ENCODE measurements around the gene MRGPRE.

Gene MRGPRE

DNA sequence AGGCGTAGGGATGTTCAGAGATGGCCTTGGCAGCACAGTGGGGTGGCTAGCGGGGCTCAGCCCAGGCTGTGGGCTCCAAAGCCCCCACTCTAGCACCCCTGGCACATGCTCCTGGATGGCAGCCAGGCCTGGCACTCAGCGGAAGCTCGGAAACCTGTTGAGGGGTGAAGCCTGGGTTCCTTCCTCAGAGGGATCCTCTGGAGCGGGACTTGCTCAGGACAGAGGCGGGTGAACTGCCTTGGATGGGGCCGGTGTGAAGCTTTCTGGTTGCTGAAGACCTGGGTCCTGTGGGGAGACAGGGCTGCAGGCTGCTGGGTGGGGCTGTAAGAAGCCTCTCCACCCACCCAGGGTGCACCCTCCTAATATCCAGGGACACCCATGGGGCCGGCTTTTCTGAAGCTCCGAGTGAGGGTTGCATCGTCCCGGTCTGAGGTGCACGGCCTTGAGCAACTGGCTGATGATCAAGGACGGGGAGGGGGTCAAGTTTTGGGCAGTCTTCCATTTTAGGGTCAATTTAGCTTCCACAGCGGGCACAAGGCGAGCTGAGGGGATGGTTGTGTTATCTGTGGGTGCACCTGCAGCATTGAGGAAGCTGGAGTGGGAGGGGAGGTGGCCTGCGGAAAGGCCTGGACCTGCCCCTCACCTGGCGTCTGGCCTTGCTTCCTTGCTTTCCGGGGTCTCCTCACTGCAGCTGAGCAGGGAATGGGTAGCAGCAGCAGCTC, 5.2 kb downstream of the MRGPRE start:
- DNase-seq (ENCODE audit: low read depth, low spot score), result no peak

DNA sequence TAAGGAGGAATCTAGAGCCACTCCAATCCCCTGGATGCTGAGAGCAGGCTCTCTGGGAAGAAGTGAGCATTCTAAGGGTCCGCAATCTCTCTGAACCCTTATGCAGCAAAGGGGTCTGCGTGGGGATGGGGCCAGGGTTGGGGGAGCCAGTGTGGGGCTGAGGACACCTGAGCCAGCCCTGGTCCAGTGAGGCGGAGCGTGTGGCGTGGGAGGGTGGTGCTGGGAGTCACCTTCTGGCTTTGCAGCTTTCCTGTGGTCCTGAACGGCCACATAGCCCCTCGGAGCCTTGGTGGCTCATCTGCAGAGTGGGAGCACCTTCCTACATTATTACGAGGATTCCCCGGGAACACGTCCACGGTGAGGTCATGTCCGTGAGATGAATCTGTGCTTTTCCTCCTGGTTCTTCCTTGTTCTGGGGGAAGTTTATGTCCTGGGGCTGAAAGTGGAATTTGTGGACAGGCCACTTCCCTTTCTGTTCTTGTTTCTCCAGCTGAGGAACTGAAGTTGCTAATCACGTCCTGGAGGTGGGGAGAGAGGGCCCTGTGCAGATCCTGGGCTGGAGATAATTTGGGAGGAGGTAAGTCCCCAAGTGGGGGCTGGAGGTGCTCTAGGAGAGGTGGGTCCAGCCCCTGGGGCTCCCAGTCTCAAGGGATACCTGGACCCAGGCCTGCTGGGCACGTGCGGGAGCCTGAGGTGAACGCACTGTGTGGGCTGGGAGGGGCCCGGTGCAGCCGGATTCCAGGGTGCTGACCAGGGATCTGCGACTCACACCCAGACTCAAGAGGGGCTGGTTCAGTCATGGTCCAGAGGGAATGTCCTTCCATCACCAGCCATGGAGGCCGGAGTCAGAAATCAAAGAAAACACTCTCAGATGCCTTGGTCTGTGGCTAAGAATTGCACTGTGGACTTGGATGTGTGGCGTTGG, 6.1 kb downstream of the MRGPRE start:
- DNase-seq (ENCODE audit: low read depth, low spot score), result no peak

DNA sequence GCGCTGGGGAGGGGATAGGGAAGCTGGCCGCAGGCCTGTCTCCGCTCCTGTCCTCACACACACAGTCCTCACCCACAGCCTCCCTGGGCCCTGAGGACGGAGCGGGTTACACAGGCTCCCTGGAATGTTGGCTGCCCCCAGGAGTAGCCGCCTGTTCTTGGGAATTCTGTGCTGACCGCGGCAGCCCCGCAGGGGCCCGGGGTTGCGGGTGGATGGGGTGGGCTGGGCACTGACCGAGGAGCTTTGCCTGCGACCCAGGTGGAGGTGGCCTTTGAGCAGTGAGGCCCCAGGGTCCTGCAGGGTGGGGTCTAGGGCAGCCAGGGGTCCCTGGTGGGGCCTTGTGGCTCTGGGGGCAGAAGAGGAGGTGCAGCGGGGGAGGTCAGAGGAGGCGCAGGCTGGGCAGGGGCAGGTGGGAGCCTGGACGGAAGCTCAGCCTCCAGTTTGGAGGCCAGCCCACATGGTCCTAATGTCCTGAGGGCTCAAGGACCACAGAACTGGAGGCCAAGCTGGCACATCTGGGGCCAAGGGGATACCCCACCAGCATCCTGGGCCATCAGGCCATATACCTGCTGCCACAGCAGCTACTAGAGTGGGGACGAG, 7.0 kb downstream of the MRGPRE start:
- DNase-seq (ENCODE audit: low read depth, low spot score), result no peak

DNA sequence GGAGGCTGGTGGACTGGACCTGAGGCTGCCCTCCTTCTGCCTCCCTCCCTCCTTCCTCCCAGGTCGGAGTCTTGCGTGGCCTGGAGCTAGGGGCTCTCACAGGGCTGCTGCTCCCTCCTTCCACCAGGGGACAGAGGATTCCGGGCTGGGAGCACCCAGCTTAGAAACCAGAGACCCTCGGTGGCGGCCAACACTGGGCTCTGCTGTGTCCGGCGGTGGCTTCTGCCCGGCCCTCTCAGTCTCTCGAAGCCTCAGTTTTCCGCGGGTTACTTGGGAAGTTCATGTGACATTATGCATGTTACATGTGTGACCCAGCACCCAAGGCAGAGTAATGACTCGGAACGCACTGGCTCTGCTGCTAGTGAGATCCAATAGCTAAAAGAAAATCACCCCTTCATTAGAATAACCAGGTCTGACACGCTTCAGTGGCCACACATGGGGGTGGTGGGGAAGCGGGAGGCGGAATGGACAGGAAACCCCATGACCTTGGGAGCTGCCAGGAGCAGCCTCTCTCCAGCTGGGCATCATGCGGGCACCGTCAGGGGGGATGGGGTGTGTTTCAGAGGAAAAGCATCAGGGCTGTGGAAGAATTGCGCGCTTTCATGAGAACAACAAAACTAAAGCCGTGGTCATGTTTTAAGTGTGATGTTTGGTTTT, 7.7 kb downstream of the MRGPRE start:
- no peak for DNase-seq (ENCODE audit: low read depth, low spot score)

DNA sequence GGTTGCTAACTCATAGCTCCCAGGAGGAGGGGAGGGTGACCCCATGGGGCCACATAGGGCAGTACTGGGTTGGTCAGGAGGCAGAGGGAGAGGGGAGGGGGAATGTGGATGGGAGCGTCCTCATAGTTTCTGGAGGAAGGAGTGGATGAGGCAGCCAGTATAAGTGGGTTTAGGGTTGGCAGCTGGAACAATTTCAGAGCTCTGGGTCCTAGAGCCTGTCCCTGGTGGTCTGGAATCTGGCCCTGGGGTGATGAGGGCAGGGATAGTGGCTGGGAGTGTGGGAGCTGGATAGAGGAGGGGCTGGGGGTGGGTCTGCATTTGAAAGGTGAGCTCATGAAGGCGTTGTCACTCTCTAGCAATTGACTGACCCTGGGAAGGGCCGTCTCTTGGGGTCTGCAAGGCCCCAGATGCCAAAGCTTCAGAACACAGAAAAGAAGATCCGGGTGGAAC, 8.3 kb downstream of the MRGPRE start:
- DNase-seq (ENCODE audit: low read depth, low spot score), result no peak

DNA sequence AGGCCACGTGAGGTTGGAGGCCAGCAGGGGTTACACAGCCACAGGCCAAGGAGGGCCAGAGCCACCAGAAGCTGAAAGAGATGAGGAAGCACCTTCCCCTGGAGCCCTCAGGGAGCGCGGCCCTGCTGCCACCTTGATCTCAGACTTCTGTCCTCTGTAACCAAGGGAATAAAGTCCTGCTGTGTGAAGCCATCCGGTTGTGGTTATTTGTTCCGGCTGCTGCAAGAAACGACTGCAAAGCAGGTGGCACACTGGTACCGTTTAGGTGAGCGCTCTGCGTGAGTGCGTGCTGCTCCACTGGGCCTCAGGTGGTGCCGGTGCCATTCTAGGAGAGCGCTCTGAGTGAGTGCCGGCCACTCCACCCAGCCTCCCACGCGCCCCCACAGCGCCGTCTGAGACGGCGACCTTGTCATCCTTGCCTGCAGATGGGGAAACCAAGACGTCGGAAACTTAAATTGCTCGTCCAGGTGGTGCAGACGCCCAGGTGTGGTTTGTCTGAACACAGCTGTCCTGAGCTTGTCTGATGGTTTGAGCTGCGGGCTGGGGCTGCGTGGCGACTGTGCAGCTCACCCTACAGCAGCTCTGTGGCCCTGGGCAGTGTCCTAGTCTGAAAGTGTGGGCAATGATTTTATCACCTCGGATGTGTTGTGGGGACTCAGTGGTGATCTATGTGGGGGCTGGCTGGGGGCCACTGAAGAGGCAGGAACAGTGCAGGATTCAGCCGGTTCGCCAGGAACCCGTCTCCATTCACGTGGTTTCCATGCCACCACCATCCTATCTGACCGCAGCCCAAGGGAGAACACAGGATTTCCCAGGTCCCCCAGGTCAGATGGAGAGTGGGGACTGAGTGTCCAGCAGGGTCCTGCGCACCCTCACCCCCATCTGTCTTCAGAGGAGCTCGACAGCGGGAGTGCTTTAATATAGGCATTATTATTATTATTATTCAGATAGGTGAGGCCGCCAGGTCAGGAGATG, 9.0 kb downstream of the MRGPRE start:
- DNase-seq (ENCODE audit: low read depth, low spot score), result no peak

DNA sequence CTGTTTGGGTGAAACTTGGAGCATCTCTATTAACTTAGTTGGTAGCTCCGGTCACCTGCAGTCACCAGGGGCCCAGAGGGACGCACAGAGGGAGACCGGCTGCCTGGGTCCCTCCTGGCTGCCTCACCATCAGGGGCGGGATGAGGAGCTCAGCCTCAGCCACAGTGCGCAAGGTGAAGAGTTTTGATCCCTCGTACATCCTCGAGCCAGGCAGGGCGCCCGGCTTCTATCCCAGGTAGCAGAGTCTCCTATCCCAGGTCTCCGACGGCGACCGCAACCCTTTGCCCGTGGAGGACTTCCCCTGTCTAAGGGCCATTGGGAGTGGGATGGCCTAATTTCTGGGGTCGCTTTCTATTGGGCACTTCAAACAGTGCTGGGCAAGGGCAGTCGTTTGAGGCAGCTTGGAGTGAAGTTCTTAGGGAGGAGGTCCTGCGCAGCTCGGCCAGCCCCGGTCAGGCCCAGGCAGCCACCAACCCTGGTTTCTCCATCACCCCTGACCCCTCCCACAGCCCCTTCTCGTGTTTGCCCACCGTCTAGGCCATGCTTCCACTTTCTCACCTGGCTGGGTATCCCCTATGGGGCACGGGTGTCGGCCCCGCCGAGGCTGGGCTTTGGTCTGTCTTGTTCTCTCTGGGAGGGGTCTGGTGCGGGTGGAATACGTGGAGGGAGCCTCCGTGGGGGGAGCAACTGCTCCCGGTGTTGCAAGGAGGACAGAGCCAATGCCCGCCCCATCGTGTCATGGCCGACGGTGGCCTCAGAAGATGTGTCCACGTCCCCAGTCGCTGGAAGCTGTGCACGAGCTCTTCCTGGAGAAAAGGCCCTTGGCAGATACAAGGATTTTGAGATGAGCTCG, 10.0 kb downstream of the MRGPRE start:
- no peak for DNase-seq (ENCODE audit: low read depth, low spot score)

DNA sequence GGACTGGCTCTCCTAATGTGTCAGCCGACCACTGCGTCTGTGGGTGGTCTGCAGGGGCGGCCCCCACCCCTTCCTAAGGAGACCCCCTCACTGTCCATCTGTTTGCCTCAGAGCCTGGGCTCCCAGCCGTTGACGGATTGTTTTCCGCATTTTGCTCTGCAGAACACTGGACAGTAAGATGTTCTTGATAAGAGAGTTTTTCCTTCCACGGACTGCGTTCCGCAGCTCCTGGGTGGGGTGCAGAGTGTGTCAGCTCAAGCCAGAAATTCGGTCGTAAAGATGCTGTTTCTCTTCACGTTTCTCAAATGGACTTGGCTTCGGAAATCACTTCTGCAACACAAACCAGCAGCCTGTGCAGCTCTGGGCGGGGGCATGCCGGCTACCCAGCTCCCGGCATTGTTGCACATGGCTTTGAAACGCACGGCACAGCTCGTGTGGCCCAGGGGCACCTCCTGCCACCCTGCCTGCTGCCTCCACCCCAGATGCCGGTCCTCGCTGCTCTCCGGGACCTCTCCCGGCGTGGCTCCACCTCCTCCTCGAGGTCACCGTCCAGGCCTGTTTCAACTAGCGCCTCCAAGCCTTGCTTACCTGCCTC, 10.7 kb downstream of the MRGPRE start:
- no peak for DNase-seq (ENCODE audit: low read depth, low spot score)

DNA sequence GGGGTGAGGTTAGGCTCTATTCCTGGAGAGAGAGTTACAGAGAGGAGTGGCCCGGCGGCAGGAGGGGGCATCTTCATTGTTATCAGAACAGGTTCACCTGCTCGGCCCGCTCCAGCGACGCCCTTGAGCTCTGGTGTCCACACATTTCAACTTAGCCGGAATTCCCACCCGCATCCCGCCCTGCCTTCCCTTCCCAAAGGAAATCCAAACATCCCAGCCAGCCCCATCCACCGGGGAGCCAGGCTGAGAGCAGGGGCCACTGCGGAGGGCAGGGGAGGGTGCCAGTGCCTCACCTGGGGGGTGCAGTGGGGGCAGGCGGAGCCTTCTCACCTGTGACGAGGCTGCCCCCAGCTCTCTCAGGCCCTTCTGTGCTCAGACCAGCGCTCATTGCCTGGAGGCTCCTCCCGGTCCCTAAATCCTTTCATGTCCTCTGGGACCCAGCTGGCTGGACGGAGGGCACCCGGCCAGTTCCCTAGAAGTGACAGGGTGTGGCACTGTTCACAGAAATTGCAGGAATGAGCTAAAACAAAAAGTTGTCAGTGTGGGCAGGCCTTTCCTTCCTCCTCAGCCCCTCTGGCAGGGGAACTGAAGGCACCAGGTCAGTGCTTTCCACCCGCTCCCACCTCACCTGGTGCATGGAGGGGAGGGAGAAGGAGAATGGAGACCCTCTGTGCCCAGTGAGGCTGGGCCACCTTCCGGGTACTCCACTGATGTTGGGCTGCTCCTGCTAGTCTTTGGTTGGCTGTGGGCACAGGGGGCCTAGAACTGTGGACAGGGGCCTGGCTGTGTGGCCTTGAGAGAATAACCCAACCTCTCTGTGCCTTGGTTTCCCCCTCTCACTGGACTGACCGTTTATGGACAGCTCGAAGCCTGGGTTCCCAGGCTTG, 11.5 kb downstream of the MRGPRE start:
- no peak for DNase-seq (ENCODE audit: low read depth, low spot score)

DNA sequence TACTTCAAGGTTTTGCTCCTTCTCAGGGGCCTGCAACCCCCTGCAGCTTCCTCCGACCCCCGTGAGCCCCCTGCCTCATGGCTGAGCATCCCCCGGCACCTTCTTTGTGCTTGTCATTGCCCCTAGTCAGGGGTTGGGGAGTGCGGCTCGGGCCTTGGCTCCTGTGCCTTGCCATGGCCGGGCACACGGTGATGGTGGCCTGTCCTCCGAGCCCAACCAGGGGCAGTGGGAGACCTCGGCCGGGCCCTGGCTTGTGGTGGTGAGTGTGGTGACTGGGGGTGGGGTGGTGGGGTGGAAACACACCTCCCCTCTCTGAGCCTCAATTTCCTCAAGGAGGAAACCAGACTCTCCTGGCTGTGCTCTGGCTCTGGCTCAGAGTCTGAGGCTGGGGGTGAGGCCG, 12.1 kb downstream of the MRGPRE start:
- no peak for DNase-seq (ENCODE audit: low read depth, low spot score)

DNA sequence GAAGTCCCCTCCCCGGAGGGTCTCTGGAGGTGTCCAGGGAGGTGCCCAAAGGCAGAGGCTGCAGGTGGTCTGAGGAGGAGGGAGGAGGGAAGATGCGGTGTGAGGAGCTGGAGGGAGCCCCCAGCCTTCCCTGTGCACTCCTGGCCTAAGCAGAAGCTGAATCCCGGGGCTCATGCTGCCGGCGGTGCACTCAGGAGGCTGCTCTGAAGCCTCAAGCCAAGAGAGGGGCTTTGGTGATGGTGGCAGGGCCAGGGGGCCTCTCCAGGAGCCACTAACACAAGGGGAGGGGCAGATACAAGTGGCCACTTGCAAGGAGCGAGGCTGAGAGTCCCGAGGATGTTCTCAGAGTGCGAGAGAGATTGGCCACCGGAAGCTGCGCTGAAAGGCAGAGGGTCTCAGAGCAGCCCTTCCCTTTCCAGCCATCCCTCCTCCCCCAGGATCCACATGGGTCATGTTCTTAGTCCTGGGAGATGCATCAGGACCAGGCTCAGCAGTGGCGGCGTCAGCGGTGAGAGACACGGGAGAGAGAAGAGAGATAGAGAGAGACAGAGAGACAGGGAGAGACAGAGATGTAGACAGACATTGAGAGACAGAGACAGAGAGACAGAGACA, 12.8 kb downstream of the MRGPRE start:
- DNase-seq (ENCODE audit: low read depth, low spot score), result no peak

DNA sequence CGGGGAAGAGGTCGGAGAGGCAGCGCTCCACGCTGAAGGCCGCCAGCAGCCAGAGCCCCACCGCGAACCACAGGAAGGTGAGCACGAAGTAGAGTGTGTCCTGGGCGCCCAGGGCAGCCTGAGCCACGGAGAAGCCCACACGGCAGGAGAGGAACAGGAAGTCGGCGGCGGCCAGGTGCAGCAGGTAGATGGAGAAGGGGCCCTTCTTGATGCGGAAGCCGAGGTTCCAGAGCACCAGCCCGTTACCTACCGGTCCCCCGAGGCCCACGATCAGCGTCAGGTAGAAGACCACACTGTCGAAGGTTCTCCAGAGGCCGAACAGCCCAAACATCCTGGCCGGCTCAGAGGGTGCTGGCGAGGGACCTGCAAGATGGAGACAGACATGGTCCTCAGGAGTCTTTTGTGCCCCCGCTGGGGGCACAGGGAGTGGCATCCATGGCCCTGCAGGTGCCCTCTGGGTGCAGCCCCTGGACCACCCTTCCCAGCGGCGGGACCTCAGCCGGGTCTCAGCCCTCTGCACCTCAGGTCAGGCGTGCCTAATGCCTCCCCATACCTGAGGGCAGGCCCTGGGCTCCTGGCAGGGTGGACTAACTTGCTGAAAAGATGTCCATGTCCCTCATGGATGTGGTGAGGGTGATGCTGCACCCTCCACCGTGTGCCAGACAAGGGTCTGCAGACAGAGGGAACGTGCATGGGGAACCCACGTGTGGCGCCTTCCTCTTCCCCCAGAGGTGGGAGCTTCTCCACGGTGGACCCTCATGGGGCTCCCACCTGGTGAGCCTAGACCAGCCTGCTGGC, 13.5 kb downstream of the MRGPRE start, which contains the start of gene MRGPRG:
TSS of gene MRGPRG (minus strand) at position 331 of the 798 bp plus-strand sequence. CDS start at position 331, 0 bp downstream.
- DNase-seq (ENCODE audit: low read depth, low spot score), result no peak

DNA sequence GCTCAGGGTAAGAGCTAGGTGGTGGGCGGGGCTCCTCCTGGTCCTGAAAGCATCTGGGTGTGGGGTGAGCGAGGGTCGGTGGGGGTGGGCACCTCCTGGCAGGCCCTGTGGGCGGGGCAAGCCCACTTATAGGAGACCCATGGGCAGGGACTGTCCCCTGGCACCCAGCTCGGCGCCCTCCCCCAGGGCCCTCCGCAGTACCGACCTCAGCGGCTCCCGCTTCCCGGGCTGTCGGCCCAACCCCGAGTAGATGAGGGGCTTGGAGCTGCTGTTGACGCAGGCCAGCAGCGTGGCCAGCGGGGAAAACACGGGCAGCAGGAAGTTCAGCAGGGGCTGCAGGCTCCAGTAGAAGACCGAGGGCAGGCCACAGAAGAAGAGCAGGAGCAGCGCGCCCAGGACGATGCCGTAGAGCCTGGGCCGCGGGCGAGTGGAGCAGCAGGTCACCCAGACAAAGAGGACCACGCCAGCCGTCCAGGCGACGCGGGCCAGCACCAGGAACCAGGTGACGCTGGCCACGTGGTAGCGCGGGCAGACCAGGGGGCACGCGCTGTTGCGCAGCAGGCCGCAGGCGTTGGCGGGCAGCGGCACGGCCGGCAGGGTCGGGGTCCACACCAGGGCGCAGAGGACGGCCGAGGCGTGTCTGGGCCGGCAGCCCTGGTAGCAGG, 14.3 kb downstream of the MRGPRE start:
- DNase-seq (ENCODE audit: low read depth, low spot score), result no peak

DNA sequence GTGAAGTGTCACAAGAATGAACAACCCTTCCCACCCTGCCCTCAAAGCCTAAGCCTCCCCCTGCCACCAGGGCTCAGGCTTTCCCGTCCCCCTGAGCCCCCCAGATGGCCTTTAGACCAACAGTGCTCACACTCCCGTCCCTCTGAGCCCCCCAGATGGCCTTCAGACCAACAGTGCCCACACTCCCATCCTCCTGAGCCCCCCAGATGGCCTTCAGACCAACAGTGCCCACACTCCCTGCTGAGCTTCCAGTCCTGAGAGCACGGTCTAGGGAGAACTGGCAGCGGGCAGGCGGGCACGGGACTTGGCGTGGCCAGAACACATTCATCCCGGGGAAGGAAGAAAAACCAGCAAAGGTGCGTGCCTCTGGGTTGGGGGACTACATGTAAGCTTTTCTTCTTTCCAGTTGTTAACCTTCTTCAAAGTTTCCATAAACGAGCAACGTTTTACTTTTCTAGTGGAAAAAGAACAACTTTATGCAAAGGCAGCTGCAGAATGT, 16.1 kb downstream of the MRGPRE start:
- DNase-seq (ENCODE audit: low read depth, low spot score), result no peak

DNA sequence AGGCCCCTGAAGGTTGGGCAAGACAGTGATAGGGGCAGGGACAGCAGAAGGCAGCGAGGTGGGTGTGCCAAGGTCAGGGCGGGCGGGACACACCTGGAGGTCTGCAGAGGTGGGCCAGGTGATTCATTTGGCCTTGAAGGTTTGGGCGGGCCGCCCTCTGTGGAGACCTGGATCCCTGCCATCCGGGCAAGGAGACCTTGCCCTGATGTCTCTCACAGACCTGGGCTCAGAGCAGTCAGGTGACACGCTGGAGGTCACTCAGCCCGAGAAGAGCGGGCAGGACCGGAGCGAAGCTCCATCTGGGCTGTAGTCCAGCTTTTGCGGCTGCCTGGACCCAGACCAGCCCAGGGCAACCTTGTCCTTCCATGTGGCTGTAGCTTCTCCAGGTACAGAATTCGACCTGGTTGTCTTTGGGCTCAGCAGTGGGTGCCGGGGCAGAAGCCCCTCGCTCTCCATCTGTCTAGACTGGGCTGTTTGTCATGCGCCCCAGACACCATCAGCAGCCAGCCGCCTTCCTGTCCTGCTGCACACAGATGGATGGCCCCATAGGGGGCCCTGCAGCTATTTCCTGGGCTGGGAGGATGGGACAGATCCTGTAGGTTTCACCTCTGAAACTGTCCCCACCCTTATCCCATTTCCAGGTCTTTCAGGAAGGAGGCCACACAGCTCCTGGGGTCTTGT, 16.7 kb downstream of the MRGPRE start:
- no peak for DNase-seq (ENCODE audit: low read depth, low spot score)

DNA sequence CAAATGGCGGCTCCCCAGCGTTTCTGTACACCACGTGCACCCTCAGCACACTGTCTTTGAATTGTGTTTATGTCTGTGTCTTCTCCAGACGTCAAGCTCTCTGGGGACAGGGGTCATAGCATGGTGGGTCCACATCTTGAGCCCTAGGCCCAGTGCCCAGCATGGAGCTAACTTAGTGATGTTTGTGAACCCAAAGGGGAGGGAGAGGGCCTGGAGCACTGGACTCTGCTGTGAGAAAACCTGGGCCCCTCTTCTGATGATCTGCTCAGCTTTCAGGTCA, 17.9 kb downstream of the MRGPRE start:
- no peak for DNase-seq (ENCODE audit: low read depth, low spot score)
